HFFc6 (cell line): ENCODE results near the gene CHAT. TPM values are rescaled to one million over a fixed set of nuclear protein-coding genes. Genes with fewer than 3 reads are reported as not detected.

Experiments used
- DNase-seq: peaks from one replicate; pipeline ENCODE4 v3.0.0-alpha.2; 2018
- H3K27ac Mint-ChIP-seq: 2 replicates; pipeline ENCODE4 v1.8.0; 2020; ENCODE audit warnings: mild to moderate bottlenecking, mixed read lengths
- H3K27me3 Mint-ChIP-seq: 2 replicates; pipeline ENCODE4 v1.8.0; 2021; ENCODE audit warnings: mild to moderate bottlenecking, moderate library complexity, mixed read lengths; ENCODE audit not compliant: insufficient read depth
- H3K36me3 Mint-ChIP-seq: 2 replicates; pipeline ENCODE4 v1.8.0; 2021; ENCODE audit warnings: low read depth, mixed read lengths
- H3K4me1 Mint-ChIP-seq: 2 replicates; pipeline ENCODE4 v1.8.0; 2020; ENCODE audit warnings: low read depth, mixed read lengths
- H3K4me3 Mint-ChIP-seq: 2 replicates; pipeline ENCODE4 v1.8.0; 2020; ENCODE audit warnings: mild to moderate bottlenecking, moderate library complexity, mixed read lengths
- H3K9me3 Mint-ChIP-seq: 2 replicates; pipeline ENCODE4 v1.8.0; 2020; ENCODE audit warnings: mild to moderate bottlenecking, mixed read lengths
- CTCF ChIP-seq: fragments of 200-600 bp; sonication (generic); IDR thresholded peaks from 2 replicates; pipeline ENCODE4 v1.5.0; 2021; ENCODE audit warnings: antibody characterized with exemption, mild to moderate bottlenecking
- total RNA-seq, 6 experiments: library from RNA; stranded (reverse); fragmentation: NEBNext Ultra II Directional; extraction: Animal tissue kit (Norgen Biotek cat#: 25700); gene quantifications; 2 replicates in 1 of 6; 3 replicates in 5 of 6; pipeline ENCODE4 v1.2.3, GENCODE V29; 2021

Gene CHAT
- total RNA-seq, 6 experiments from 2014 or later: not detected

GRCh38 chr10:49666054-49666615 lies 52.3 kb downstream of the CHAT start:
- TF ChIP-seq CTCF: no peak
- Mint-ChIP-seq H3K4me3 (no peak overlapping the region), H3K27me3 (peaks cover 56% of the 10 kb centered on the region), H3K9me3 (no peaks in the 10 kb centered on the region), H3K27ac (no peak overlapping the region), H3K4me1 (no peaks in the 10 kb centered on the region), H3K36me3 (no peaks in the 10 kb centered on the region)
- no peak for DNase-seq

GRCh38 chr10:49666685-49667084 lies 52.8 kb downstream of the CHAT start:
- DNase-seq: no peak
- Mint-ChIP-seq H3K9me3 (no peaks in the 10 kb centered on the region), H3K36me3 (no peaks in the 10 kb centered on the region), H3K4me1 (no peaks in the 10 kb centered on the region), H3K27ac (no peak overlapping the region), H3K4me3 (no peak overlapping the region), H3K27me3 (peaks cover 52% of the 10 kb centered on the region)
- no peak for TF ChIP-seq CTCF

GRCh38 chr10:49667991-49668390 lies 54.2 kb downstream of the CHAT start:
- Mint-ChIP-seq H3K4me1 (no peaks in the 10 kb centered on the region), H3K9me3 (no peaks in the 10 kb centered on the region), H3K27me3 (peaks cover 47% of the 10 kb centered on the region), H3K4me3 (no peak overlapping the region), H3K27ac (no peak overlapping the region), H3K36me3 (no peaks in the 10 kb centered on the region)
- no peak for DNase-seq
- TF ChIP-seq CTCF: no peak

- no peak for TF ChIP-seq CTCF
- peaks cover 41% of the 10 kb centered on the region for H3K27me3 Mint-ChIP-seq
These were observed 54.8 kb downstream of the CHAT start for GRCh38 chr10:49668684-49669083.

GRCh38 chr10:49678827-49679479 lies 65.1 kb downstream of the CHAT start:
- DNase-seq: no peak
- 0 out of 2 replicates have a peak, but pooled peaks cover 5% of the 10 kb centered on the region for H3K36me3 Mint-ChIP-seq
- no peak overlapping the region for H3K27ac Mint-ChIP-seq
- peaks cover 10% of the 10 kb centered on the region; the same call in 1 of the 2 replicates for H3K9me3 Mint-ChIP-seq
- H3K4me1 Mint-ChIP-seq: no peaks in the 10 kb centered on the region
- TF ChIP-seq CTCF: no peak
- H3K27me3 Mint-ChIP-seq: peaks cover 14% of the 10 kb centered on the region
- H3K4me3 Mint-ChIP-seq: no peak overlapping the region

More at GRCh38 chr10:49668684-49669083, 54.8 kb downstream of the CHAT start:
- Mint-ChIP-seq H3K27ac (no peak overlapping the region), H3K4me1 (no peaks in the 10 kb centered on the region), H3K36me3 (no peaks in the 10 kb centered on the region), H3K9me3 (no peaks in the 10 kb centered on the region), H3K4me3 (no peak overlapping the region)
- no peak for DNase-seq
